ENCODE results near the gene RAD51. TPM values are rescaled to one million over a fixed set of nuclear protein-coding genes. Genes with fewer than 3 reads are reported as not detected.

The RAD51 gene
- total RNA-seq, 3 donors from 2014 or later = 2.9 to 13.1 (median 8.3) TPM

DNA sequence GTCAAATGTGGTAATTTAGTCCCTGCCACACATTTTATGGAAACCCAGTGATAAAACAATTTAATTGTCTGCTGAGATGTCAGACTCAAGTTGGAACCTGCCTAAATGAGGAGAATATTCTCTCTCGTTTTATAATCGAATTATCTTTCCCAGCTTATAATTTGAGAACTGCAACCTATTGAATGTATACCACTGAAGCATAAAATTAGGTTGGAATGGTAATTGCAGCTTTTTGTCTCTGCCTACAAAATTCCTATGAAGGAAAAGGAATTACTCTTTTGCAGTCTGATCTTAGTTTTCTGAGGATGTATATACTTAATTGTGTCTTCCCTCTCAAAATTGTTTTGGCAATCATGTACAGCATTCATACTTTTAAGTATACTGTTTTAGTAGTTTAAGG, 28.9 kb downstream of the RAD51 start:
- H3K36me3 ChIP-seq (ENCODE audit: low read depth) = no peaks in the 10 kb centered on the region
- H3K4me1 ChIP-seq (ENCODE audit: low read depth) = no peaks in the 10 kb centered on the region
- TF ChIP-seq, protein P1, sequence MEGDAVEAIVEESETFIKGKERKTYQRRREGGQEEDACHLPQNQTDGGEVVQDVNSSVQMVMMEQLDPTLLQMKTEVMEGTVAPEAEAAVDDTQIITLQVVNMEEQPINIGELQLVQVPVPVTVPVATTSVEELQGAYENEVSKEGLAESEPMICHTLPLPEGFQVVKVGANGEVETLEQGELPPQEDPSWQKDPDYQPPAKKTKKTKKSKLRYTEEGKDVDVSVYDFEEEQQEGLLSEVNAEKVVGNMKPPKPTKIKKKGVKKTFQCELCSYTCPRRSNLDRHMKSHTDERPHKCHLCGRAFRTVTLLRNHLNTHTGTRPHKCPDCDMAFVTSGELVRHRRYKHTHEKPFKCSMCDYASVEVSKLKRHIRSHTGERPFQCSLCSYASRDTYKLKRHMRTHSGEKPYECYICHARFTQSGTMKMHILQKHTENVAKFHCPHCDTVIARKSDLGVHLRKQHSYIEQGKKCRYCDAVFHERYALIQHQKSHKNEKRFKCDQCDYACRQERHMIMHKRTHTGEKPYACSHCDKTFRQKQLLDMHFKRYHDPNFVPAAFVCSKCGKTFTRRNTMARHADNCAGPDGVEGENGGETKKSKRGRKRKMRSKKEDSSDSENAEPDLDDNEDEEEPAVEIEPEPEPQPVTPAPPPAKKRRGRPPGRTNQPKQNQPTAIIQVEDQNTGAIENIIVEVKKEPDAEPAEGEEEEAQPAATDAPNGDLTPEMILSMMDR (IDR thresholded peaks at IDR 0.05) = no peak
- H3K4me3 ChIP-seq = no peak overlapping the region
- intact Hi-C loops (cut with DNase I, micrococcal nuclease) = no loop called here
- no peaks in the 10 kb centered on the region for H3K9me3 ChIP-seq
- ATAC-seq (no peak), DNase-seq (no peak)

DNA sequence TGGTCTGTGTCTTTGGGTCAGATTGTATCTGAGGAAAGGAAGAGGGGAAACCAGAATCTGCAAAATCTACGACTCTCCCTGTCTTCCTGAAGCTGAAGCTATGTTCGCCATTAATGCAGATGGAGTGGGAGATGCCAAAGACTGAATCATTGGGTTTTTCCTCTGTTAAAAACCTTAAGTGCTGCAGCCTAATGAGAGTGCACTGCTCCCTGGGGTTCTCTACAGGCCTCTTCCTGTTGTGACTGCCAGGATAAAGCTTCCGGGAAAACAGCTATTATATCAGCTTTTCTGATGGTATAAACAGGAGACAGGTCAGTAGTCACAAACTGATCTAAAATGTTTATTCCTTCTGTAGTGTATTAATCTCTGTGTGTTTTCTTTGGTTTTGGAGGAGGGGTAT, 36.1 kb downstream of the RAD51 start:
- no peaks in the 10 kb centered on the region for H3K4me1 ChIP-seq (ENCODE audit: low read depth)
- intact Hi-C loops (cut with DNase I, micrococcal nuclease) = no loop called here
- no peak for DNase-seq

DNA sequence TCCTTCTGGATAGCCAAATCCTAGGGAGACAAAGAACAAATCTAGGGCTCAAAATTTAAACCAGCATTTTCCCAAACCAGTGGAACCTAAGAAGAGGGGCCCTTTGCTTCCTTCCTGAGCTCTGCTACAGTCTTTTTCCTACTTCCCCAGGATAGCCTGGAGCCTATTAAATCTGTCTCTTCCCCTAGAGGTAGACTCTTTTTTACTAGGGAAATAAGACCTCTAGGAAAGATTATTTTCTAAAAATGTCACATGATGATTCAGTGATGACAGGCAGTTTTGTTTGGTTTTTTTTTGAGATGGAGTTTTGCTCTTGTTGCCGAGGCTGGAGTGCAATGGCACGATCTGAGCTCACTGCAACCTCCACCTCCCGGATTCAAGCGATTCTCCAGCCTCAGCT, 41.6 kb downstream of the RAD51 start:
- Histone ChIP-seq H3K4me1 (ENCODE audit: low read depth) (no peaks in the 10 kb centered on the region), H3K4me3 (no peak overlapping the region), H3K36me3 (ENCODE audit: low read depth) (no peaks in the 10 kb centered on the region), H3K9me3 (no peaks in the 10 kb centered on the region)
- DNase-seq = no peak
- intact Hi-C loops (cut with DNase I, micrococcal nuclease) = no loop called here
- TF ChIP-seq, protein P1 (IDR thresholded peaks at IDR 0.05) = no peak
- no peak for ATAC-seq

More for the DNA sequence above, 36.1 kb downstream of the RAD51 start:
- H3K9me3 ChIP-seq = no peaks in the 10 kb centered on the region
- H3K4me3 ChIP-seq = no peak overlapping the region
- no peaks in the 10 kb centered on the region for H3K36me3 ChIP-seq (ENCODE audit: low read depth)
- no peak for ATAC-seq
- TF ChIP-seq, protein P1 (IDR thresholded peaks at IDR 0.05) = no peak

DNA sequence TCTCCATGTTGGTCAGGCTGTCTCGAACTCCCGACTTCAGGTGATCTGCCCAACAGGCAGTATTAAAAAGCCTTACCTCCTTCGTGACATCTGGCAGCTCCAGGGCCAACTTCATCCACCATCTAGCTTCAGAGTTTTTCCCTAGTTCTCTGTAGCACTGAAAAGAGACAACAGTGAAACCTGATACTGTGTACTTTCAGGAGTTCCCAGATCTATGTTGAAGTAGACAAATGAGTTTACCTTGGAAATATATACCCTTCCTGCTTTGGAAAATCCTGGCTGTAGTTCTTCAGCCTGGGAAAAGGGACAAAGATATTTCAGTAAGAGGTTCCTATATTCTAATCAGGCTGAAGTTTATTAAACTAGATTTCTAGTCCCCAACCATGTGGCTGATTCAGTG, 42.1 kb downstream of the RAD51 start:
- no peaks in the 10 kb centered on the region for H3K36me3 ChIP-seq (ENCODE audit: low read depth)
- H3K4me3 ChIP-seq = no peak overlapping the region
- intact Hi-C loops (cut with DNase I, micrococcal nuclease) = no loop called here
- TF ChIP-seq, protein P1 (IDR thresholded peaks at IDR 0.05) = no peak
- no peak for DNase-seq
- H3K9me3 ChIP-seq = no peaks in the 10 kb centered on the region
- H3K4me1 ChIP-seq (ENCODE audit: low read depth) = no peaks in the 10 kb centered on the region
- ATAC-seq = no peak

DNA sequence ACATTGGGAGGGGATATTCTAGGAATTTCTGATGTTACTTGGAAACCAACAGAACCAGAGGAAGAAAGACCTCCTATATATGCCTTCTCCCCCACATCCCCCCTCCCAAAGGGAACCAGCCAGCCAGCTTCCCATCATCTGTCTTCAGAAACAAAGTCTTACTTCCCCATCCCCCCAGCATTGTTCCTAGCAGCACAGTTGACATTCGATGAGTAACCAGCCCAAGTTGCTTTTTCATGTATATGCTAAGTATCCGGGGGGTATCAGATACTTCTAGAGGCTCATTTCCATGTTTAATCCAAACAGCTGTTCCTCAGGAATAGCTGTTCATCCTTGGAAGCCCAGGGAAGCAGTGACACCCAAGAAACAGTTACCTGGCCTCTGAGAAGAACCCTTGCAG, 44.1 kb downstream of the RAD51 start:
- TF ChIP-seq, protein P1 (IDR thresholded peaks at IDR 0.05) = no peak
- Histone ChIP-seq H3K4me1 (ENCODE audit: low read depth) (no peaks in the 10 kb centered on the region), H3K9me3 (no peaks in the 10 kb centered on the region), H3K4me3 (no peak overlapping the region), H3K36me3 (ENCODE audit: low read depth) (no peaks in the 10 kb centered on the region)
- DNase-seq (no peak), ATAC-seq (no peak)
- intact Hi-C loops (cut with DNase I, micrococcal nuclease) = no loop called here

DNA sequence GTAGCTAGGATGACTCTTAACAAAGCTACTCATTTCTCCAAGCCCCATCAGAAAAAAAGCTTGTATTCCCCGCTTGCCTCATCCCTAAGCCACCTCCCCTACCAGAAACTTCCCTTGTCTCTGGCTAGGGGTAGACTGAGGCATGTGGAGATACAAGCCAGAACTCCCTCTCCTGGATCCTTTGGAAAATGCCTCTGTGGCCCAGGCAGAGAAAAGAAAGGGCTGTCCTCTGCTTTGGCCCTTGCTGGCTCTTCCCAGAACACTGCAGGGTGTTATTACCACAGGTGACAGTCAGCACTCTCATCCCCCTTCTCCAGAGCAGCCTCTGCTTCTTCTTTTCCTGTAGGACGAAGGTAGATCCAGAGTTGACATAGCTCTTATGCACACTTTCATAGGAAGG, 44.9 kb downstream of the RAD51 start:
- Histone ChIP-seq H3K9me3 (no peaks in the 10 kb centered on the region), H3K4me3 (no peak overlapping the region), H3K4me1 (ENCODE audit: low read depth) (no peaks in the 10 kb centered on the region), H3K36me3 (ENCODE audit: low read depth) (no peaks in the 10 kb centered on the region)
- intact Hi-C loops (cut with DNase I, micrococcal nuclease) = no loop called here
- DNase-seq (no peak), ATAC-seq (no peak)
- TF ChIP-seq, protein P1 (IDR thresholded peaks at IDR 0.05) = no peak

Data from mucosa of descending colon (tissue), 3 donors.